HEK293 (cell line): Measurements from ENCODE around the gene KRAS.

Experiments
- CTCF ChIA-PET: fragments of 350-600 bp; formaldehyde crosslinking; extraction: SDS; loops from one replicate; lab custom pipeline; 2021; ENCODE audit warnings: antibody characterized with exemption; lab: Yijun Ruan, JAX
- POLR2A ChIA-PET: fragments of 300-600 bp; formaldehyde crosslinking; extraction: SDS; loops from one replicate; lab custom pipeline; 2020; ENCODE audit warnings: antibody characterized with exemption, inconsistent platforms; lab: Yijun Ruan, JAX
- H3K27ac ChIP-seq: fragments of 200-500 bp; sonication (Bioruptor generic); 2 replicates; pipeline ENCODE4 v1.5.1; 2014; ENCODE audit warnings: low read depth, low read length, control low read depth, inconsistent platforms; ENCODE audit errors: extremely low read depth
- H3K36me3 ChIP-seq, 2 experiments: fragments of 200-500 bp in 1 of 2; sonication (Bioruptor generic) in 1 of 2; 1 replicate in 1 of 2; 2 replicates in 1 of 2; pipeline ENCODE4 v1.5.1; 2014 to 2017; ENCODE audit warnings: inconsistent platforms in 2 of 2, low read length in 2 of 2; ENCODE audit not compliant: control insufficient read depth in 2 of 2, insufficient read depth in 1 of 2
- H3K4me1 ChIP-seq: fragments of 200-500 bp; sonication (Bioruptor generic); 2 replicates; pipeline ENCODE4 v1.5.1; 2014; ENCODE audit warnings: mild to moderate bottlenecking, low read length, inconsistent platforms; ENCODE audit not compliant: control insufficient read depth, insufficient read depth
- H3K4me3 ChIP-seq: 2 replicates; pipeline ENCODE4 v1.5.1; 2011; ENCODE audit warnings: low read depth, mild to moderate bottlenecking, control low read depth, low read length, moderate library complexity
- H3K9me3 ChIP-seq: fragments of 200-500 bp; sonication (Bioruptor generic); 2 replicates; pipeline ENCODE4 v1.5.1; 2014; ENCODE audit warnings: low read depth, low read length, inconsistent platforms; ENCODE audit not compliant: control insufficient read depth, insufficient read depth
- INSM2 ChIP-seq: fragments of 450-650 bp; formaldehyde crosslinking; IDR thresholded peaks from 2 replicates; pipeline ENCODE4 v1.5.1; 2016; ENCODE audit warnings: missing biosample characterization, missing genetic modification characterization
- MYNN ChIP-seq: fragments of 450-650 bp; formaldehyde crosslinking; IDR thresholded peaks from 2 replicates; pipeline ENCODE4 v1.5.1; 2016; ENCODE audit warnings: missing biosample characterization, missing genetic modification characterization, borderline replicate concordance
- YY1 ChIP-seq: fragments of 450-650 bp; formaldehyde crosslinking; IDR thresholded peaks from 2 replicates; pipeline ENCODE4 v1.5.1; 2018; ENCODE audit warnings: missing biosample characterization, missing genetic modification characterization
- ZNF121 ChIP-seq: fragments of 450-650 bp; formaldehyde crosslinking; IDR thresholded peaks from 2 replicates; pipeline ENCODE4 v1.5.1; 2016; ENCODE audit warnings: missing biosample characterization, missing genetic modification characterization
- ZNF214 ChIP-seq: fragments of 450-650 bp; formaldehyde crosslinking; IDR thresholded peaks from 2 replicates; pipeline ENCODE4 v1.5.1; 2017; ENCODE audit warnings: missing biosample characterization, mild to moderate bottlenecking, missing genetic modification characterization, borderline replicate concordance
- ZNF221 ChIP-seq: fragments of 450-650 bp; formaldehyde crosslinking; IDR thresholded peaks from 2 replicates; pipeline ENCODE4 v1.5.1; 2017; ENCODE audit warnings: missing biosample characterization, missing genetic modification characterization, borderline replicate concordance
- ZNF223 ChIP-seq: fragments of 450-650 bp; formaldehyde crosslinking; IDR thresholded peaks from 2 replicates; pipeline ENCODE4 v1.5.1; 2016; ENCODE audit warnings: missing biosample characterization, missing genetic modification characterization
- ZNF433 ChIP-seq: fragments of 450-650 bp; formaldehyde crosslinking; IDR thresholded peaks from 2 replicates; pipeline ENCODE4 v1.5.1; 2016; ENCODE audit warnings: missing biosample characterization, missing genetic modification characterization, low read depth
- ZNF530 ChIP-seq: fragments of 450-650 bp; formaldehyde crosslinking; IDR thresholded peaks from 2 replicates; pipeline ENCODE4 v1.5.1; 2016; ENCODE audit warnings: low read depth, missing biosample characterization, missing genetic modification characterization
- ZNF555 ChIP-seq: fragments of 450-650 bp; formaldehyde crosslinking; conservative IDR thresholded peaks from 2 replicates; pipeline ENCODE4 v1.5.1; 2017; ENCODE audit warnings: missing biosample characterization, mild to moderate bottlenecking, missing genetic modification characterization, inconsistent platforms
- ZNF596 ChIP-seq: fragments of 450-650 bp; IDR thresholded peaks from 2 replicates; pipeline ENCODE4 v1.5.0; 2018; ENCODE audit warnings: missing biosample characterization, mild to moderate bottlenecking, missing genetic modification characterization, moderate library complexity
- ZNF610 ChIP-seq: fragments of 450-650 bp; formaldehyde crosslinking; IDR thresholded peaks from 2 replicates; pipeline ENCODE4 v1.5.1; 2016; ENCODE audit warnings: missing biosample characterization, missing genetic modification characterization, borderline replicate concordance
- TF ChIP-seq, protein P1 (sequence below): fragments of 450-650 bp; formaldehyde crosslinking; IDR thresholded peaks from 2 replicates; pipeline ENCODE4 v1.5.1; 2016; ENCODE audit warnings: missing biosample characterization, missing genetic modification characterization
- TF ChIP-seq, protein P2 (sequence below): fragments of 450-650 bp; formaldehyde crosslinking; IDR thresholded peaks from 2 replicates; pipeline ENCODE4 v1.5.1; 2016; ENCODE audit warnings: missing biosample characterization, missing genetic modification characterization
- TF ChIP-seq, protein P3 (sequence below): fragments of 450-650 bp; formaldehyde crosslinking; conservative IDR thresholded peaks from 2 replicates; pipeline ENCODE4 v1.5.1; 2016; ENCODE audit warnings: low read depth, missing biosample characterization, missing genetic modification characterization
- TF ChIP-seq, protein P4 (sequence below): fragments of 450-650 bp; formaldehyde crosslinking; IDR thresholded peaks from 2 replicates; pipeline ENCODE4 v1.5.1; 2017; ENCODE audit warnings: missing biosample characterization, mild to moderate bottlenecking, missing genetic modification characterization, moderate library complexity

Gene KRAS

DNA sequence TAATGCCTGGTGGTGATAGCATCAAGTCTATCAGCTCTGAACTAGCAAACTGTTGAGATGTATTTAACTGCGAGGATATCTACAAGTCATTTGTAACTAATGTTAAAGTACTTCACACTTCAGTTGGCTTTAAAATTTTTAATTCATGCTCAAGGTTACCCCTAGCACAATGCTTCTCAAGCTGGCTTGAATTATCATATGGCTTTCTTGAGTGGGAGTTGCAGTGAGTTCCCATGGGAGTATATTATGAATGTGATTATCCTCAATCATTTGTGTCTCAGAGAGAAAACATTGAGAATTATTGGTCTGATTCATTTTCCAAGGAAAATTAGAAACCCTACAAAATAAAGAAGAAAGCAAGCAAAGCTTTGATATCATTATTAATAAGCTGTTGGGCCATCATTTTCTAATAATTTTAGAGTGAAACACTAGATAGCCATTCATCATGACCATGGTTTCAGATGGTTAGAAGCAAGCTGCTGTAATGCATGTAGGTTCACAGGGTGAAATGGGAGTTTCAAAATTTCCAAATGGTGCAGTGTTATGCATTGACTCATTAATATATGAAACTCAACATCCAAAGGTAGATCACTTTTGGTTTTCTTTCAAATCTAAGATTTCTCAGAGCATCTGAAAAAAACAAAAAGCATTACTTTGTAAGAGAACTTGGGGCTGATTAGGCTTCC is 11.8 kb upstream of the KRAS start:
- TF ChIP-seq ZNF610 (tag by site-specific recombination), result no peak
- no peak for TF ChIP-seq ZNF214 (tag by site-specific recombination)
- TF ChIP-seq ZNF596 (tag by site-specific recombination), result no peak
- TF ChIP-seq, protein P1, sequence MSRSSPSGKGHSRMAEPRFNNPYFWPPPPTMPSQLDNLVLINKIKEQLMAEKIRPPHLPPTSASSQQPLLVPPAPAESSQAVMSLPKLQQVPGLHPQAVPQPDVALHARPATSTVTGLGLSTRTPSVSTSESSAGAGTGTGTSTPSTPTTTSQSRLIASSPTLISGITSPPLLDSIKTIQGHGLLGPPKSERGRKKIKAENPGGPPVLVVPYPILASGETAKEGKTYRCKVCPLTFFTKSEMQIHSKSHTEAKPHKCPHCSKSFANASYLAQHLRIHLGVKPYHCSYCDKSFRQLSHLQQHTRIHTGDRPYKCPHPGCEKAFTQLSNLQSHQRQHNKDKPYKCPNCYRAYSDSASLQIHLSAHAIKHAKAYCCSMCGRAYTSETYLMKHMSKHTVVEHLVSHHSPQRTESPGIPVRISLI, result no peak
- no peak for TF ChIP-seq ZNF121 (tag by site-specific recombination)
- no peak for TF ChIP-seq INSM2 (tag by site-specific recombination)
- TF ChIP-seq MYNN (tag by site-specific recombination), result no peak
- TF ChIP-seq ZNF221, result no peak
- TF ChIP-seq, protein P2, sequence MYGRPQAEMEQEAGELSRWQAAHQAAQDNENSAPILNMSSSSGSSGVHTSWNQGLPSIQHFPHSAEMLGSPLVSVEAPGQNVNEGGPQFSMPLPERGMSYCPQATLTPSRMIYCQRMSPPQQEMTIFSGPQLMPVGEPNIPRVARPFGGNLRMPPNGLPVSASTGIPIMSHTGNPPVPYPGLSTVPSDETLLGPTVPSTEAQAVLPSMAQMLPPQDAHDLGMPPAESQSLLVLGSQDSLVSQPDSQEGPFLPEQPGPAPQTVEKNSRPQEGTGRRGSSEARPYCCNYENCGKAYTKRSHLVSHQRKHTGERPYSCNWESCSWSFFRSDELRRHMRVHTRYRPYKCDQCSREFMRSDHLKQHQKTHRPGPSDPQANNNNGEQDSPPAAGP, result no peak
- no peak for TF ChIP-seq YY1
- TF ChIP-seq, protein P3, sequence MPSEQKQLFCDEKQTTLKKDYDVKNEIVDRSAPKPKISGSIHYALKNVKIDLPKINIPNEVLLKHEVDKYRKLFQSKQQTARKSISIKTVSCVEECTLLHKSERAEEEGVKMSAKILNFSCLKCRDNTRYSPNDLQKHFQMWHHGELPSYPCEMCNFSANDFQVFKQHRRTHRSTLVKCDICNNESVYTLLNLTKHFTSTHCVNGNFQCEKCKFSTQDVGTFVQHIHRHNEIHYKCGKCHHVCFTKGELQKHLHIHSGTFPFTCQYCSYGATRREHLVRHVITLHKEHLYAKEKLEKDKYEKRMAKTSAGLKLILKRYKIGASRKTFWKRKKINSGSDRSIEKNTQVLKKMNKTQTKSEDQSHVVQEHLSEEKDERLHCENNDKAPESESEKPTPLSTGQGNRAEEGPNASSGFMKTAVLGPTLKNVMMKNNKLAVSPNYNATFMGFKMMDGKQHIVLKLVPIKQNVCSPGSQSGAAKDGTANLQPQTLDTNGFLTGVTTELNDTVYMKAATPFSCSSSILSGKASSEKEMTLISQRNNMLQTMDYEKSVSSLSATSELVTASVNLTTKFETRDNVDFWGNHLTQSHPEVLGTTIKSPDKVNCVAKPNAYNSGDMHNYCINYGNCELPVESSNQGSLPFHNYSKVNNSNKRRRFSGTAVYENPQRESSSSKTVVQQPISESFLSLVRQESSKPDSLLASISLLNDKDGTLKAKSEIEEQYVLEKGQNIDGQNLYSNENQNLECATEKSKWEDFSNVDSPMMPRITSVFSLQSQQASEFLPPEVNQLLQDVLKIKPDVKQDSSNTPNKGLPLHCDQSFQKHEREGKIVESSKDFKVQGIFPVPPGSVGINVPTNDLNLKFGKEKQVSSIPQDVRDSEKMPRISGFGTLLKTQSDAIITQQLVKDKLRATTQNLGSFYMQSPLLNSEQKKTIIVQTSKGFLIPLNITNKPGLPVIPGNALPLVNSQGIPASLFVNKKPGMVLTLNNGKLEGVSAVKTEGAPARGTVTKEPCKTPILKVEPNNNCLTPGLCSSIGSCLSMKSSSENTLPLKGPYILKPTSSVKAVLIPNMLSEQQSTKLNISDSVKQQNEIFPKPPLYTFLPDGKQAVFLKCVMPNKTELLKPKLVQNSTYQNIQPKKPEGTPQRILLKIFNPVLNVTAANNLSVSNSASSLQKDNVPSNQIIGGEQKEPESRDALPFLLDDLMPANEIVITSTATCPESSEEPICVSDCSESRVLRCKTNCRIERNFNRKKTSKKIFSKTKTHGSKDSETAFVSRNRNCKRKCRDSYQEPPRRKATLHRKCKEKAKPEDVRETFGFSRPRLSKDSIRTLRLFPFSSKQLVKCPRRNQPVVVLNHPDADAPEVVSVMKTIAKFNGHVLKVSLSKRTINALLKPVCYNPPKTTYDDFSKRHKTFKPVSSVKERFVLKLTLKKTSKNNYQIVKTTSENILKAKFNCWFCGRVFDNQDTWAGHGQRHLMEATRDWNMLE (tag by site-specific recombination), result no peak
- no peak for TF ChIP-seq ZNF555 (tag by site-specific recombination)
- no peak for TF ChIP-seq ZNF433 (tag by site-specific recombination)
- no peak for TF ChIP-seq ZNF223
- TF ChIP-seq, protein P4, sequence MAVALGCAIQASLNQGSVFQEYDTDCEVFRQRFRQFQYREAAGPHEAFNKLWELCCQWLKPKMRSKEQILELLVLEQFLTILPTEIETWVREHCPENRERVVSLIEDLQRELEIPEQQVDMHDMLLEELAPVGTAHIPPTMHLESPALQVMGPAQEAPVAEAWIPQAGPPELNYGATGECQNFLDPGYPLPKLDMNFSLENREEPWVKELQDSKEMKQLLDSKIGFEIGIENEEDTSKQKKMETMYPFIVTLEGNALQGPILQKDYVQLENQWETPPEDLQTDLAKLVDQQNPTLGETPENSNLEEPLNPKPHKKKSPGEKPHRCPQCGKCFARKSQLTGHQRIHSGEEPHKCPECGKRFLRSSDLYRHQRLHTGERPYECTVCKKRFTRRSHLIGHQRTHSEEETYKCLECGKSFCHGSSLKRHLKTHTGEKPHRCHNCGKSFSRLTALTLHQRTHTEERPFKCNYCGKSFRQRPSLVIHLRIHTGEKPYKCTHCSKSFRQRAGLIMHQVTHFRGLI (tag by site-specific recombination), result no peak
- TF ChIP-seq ZNF530 (tag by site-specific recombination), result no peak
- Histone ChIP-seq H3K9me3 (no peaks in the 10 kb centered on the region), H3K4me3 (no peak overlapping the region), H3K27ac (no peak overlapping the region), H3K4me1 (no peaks in the 10 kb centered on the region; the same call in 1 of the 2 replicates), H3K36me3 (no peaks in the 10 kb centered on the region)
- POLR2A ChIA-PET, result no interaction called here
- CTCF ChIA-PET, result interaction anchor here (0.6 to 1.7 kb wide), 4 partner anchors 18 to 125 kb away, joined by 3 to 7 read pairs (median 5); no protein-coding TSS in a partner anchor
